ENCODE measurements around the gene KPNB1.

Gene KPNB1

GRCh38 chr17:47663912-47664623 is 14.3 kb downstream of the KPNB1 start:
- Histone ChIP-seq H3K27ac (no peak overlapping the region), H3K4me2 (no peak overlapping the region), H3K9ac (no peak overlapping the region), H2AFZ (ENCODE audit: low read depth) (no peak overlapping the region), H4K20me1 (ENCODE audit: insufficient read depth) (0 out of 2 replicates have a peak, but pooled peaks cover 5% of the 10 kb centered on the region), H3K4me1 (ENCODE audit: low read depth, poor library complexity, severe bottlenecking) (peaks cover 67% of the 10 kb centered on the region), H3K27me3 (ENCODE audit: insufficient read depth, low read depth) (no peaks in the 10 kb centered on the region), H3K4me3 (IDR thresholded peaks at IDR 0.05; ENCODE audit: insufficient read depth, low read depth, low read length) (no peak overlapping the region), H3K79me2 (ENCODE audit: insufficient read depth, low read depth) (peaks cover 40% of the 10 kb centered on the region), H3K36me3 (ENCODE audit: insufficient read depth) (peaks cover 57% of the 10 kb centered on the region)
- TF ChIP-seq, protein P1, sequence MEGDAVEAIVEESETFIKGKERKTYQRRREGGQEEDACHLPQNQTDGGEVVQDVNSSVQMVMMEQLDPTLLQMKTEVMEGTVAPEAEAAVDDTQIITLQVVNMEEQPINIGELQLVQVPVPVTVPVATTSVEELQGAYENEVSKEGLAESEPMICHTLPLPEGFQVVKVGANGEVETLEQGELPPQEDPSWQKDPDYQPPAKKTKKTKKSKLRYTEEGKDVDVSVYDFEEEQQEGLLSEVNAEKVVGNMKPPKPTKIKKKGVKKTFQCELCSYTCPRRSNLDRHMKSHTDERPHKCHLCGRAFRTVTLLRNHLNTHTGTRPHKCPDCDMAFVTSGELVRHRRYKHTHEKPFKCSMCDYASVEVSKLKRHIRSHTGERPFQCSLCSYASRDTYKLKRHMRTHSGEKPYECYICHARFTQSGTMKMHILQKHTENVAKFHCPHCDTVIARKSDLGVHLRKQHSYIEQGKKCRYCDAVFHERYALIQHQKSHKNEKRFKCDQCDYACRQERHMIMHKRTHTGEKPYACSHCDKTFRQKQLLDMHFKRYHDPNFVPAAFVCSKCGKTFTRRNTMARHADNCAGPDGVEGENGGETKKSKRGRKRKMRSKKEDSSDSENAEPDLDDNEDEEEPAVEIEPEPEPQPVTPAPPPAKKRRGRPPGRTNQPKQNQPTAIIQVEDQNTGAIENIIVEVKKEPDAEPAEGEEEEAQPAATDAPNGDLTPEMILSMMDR (conservative IDR thresholded peaks at IDR 0.05; ENCODE audit: low read depth, low read length): peak; percentile 82

GRCh38 chr17:47664624-47664941 is 14.9 kb downstream of the KPNB1 start:
- Histone ChIP-seq H3K79me2 (ENCODE audit: insufficient read depth, low read depth) (peaks cover 40% of the 10 kb centered on the region), H3K27ac (no peak overlapping the region), H3K4me2 (no peak overlapping the region), H3K9ac (no peak overlapping the region), H4K20me1 (ENCODE audit: insufficient read depth) (0 out of 2 replicates have a peak, but pooled peaks cover 5% of the 10 kb centered on the region), H2AFZ (ENCODE audit: low read depth) (no peak overlapping the region), H3K4me3 (IDR thresholded peaks at IDR 0.05; ENCODE audit: insufficient read depth, low read depth, low read length) (no peak overlapping the region), H3K27me3 (ENCODE audit: insufficient read depth, low read depth) (no peaks in the 10 kb centered on the region), H3K36me3 (ENCODE audit: insufficient read depth) (peaks cover 60% of the 10 kb centered on the region), H3K4me1 (ENCODE audit: low read depth, poor library complexity, severe bottlenecking) (peaks cover 63% of the 10 kb centered on the region)
- TF ChIP-seq, protein P1 (conservative IDR thresholded peaks at IDR 0.05; ENCODE audit: low read depth, low read length): peak; percentile 48

DNA sequence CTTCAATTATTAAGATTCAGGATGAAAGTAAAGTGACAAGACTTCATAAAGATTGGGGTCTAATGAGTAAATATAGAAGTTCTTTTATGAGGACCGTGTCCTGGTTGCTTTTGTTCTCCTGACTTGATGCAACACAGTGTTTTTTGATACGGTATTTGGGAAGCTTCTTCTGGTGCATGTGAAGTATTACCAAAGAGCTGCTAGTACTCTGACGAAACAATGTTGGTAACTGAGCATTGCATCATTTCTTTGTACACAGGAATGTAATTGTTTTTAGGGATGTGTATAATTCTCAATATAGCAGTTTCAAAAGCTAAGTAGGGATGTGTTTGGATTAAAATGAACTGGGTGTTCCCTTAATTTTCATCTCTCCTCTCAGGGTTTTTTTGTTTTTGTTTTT is 15.9 kb downstream of the KPNB1 start:
- H3K79me2 ChIP-seq (ENCODE audit: insufficient read depth, low read depth): peaks cover 35% of the 10 kb centered on the region
- 0 out of 2 replicates have a peak, but pooled peaks cover 4% of the 10 kb centered on the region for H4K20me1 ChIP-seq (ENCODE audit: insufficient read depth)
- no peak overlapping the region for H3K9ac ChIP-seq
- no peak overlapping the region for H2AFZ ChIP-seq (ENCODE audit: low read depth)
- TF ChIP-seq, protein P1 (conservative IDR thresholded peaks at IDR 0.05; ENCODE audit: low read depth, low read length): no peak
- no peak overlapping the region for H3K4me2 ChIP-seq
- H3K4me3 ChIP-seq (IDR thresholded peaks at IDR 0.05; ENCODE audit: insufficient read depth, low read depth, low read length): no peak overlapping the region
- no peaks in the 10 kb centered on the region for H3K27me3 ChIP-seq (ENCODE audit: insufficient read depth, low read depth)
- peaks cover 66% of the 10 kb centered on the region for H3K36me3 ChIP-seq (ENCODE audit: insufficient read depth)
- H3K4me1 ChIP-seq (ENCODE audit: low read depth, poor library complexity, severe bottlenecking): peaks cover 57% of the 10 kb centered on the region
- no peak overlapping the region for H3K27ac ChIP-seq

GRCh38 chr17:47669081-47669480 is 19.4 kb downstream of the KPNB1 start:
- H3K4me2 ChIP-seq: no peak overlapping the region
- H3K27me3 ChIP-seq (ENCODE audit: insufficient read depth, low read depth): no peaks in the 10 kb centered on the region
- peaks cover 13% of the 10 kb centered on the region; the same call in 1 of the 2 replicates for H3K79me2 ChIP-seq (ENCODE audit: insufficient read depth, low read depth)
- H3K9ac ChIP-seq: no peak overlapping the region
- H2AFZ ChIP-seq (ENCODE audit: low read depth): no peak overlapping the region
- peaks cover 62% of the 10 kb centered on the region for H3K36me3 ChIP-seq (ENCODE audit: insufficient read depth)
- TF ChIP-seq, protein P1 (conservative IDR thresholded peaks at IDR 0.05; ENCODE audit: low read depth, low read length): no peak
- H3K4me3 ChIP-seq (IDR thresholded peaks at IDR 0.05; ENCODE audit: insufficient read depth, low read depth, low read length): no peak overlapping the region
- no peaks in the 10 kb centered on the region for H4K20me1 ChIP-seq (ENCODE audit: insufficient read depth)
- H3K27ac ChIP-seq: no peak overlapping the region
- peaks cover 28% of the 10 kb centered on the region for H3K4me1 ChIP-seq (ENCODE audit: low read depth, poor library complexity, severe bottlenecking)

Measured in KMS-11 (cell line).